ENCODE results near the gene SRMS. TPM values are rescaled to one million over a fixed set of nuclear protein-coding genes. Genes with fewer than 3 reads are reported as not detected.
"Not testable (repeated sequence)": the region's sequence is repeated elsewhere in the genome, so short reads cannot be mapped to it uniquely, and the experiment has no call there.

SRMS gene
- total RNA-seq, 1 donor from 2014 or later: not detected

- no peaks in the 10 kb centered on the region for H3K36me3 ChIP-seq (ENCODE audit: control insufficient read depth in 3 of 3, insufficient read depth in 3 of 3, low read length in 3 of 3)
- H3K9me3 ChIP-seq (ENCODE audit: control insufficient read depth in 3 of 3, low read length in 3 of 3): no peaks in the 10 kb centered on the region
- no peak overlapping the region for H3K4me3 ChIP-seq (ENCODE audit: low read length in 3 of 3)
- no peak overlapping the region for H3K27ac ChIP-seq (ENCODE audit: low read depth, low read length)
- peaks cover 11 to 32% (median 21%) of the 10 kb centered on the region in 3 donors for H3K27me3 ChIP-seq (ENCODE audit: control insufficient read depth in 3 of 3, insufficient read depth in 3 of 3, low read length in 3 of 3)
- peaks cover 11 to 24% (median 12%) of the 10 kb centered on the region in 3 donors for H3K4me1 ChIP-seq (ENCODE audit: control insufficient read depth in 3 of 3, insufficient read depth in 3 of 3, low read length in 3 of 3)
- no peak overlapping the region for H3K9ac ChIP-seq (ENCODE audit: low read depth in 1 of 3, low read length in 3 of 3)
Measured at GRCh38 chr20:63572071-63572787, 24.7 kb upstream of the SRMS start.

GRCh38 chr20:63571087-63571478 lies 23.5 kb upstream of the SRMS start:
- H3K27ac ChIP-seq (ENCODE audit: low read depth, low read length); H3K9me3 ChIP-seq (ENCODE audit: control insufficient read depth in 3 of 3, low read length in 3 of 3); H3K4me3 ChIP-seq (ENCODE audit: low read length in 3 of 3); H3K36me3 ChIP-seq (ENCODE audit: control insufficient read depth in 3 of 3, insufficient read depth in 3 of 3, low read length in 3 of 3); H3K9ac ChIP-seq (ENCODE audit: low read depth in 1 of 3, low read length in 3 of 3): not testable (repeated sequence)
- Histone ChIP-seq H3K4me1 (ENCODE audit: control insufficient read depth in 3 of 3, insufficient read depth in 3 of 3, low read length in 3 of 3) (peaks cover 10 to 24% (median 11%) of the 10 kb centered on the region in 3 donors), H3K27me3 (ENCODE audit: control insufficient read depth in 3 of 3, insufficient read depth in 3 of 3, low read length in 3 of 3) (peaks cover 11 to 32% (median 21%) of the 10 kb centered on the region in 3 donors)

- H3K27me3 ChIP-seq (ENCODE audit: control insufficient read depth in 3 of 3, insufficient read depth in 3 of 3, low read length in 3 of 3): peaks cover 11 to 32% (median 21%) of the 10 kb centered on the region in 3 donors
- H3K9ac ChIP-seq (ENCODE audit: low read depth in 1 of 3, low read length in 3 of 3): no peak overlapping the region
- no peaks in the 10 kb centered on the region for H3K9me3 ChIP-seq (ENCODE audit: control insufficient read depth in 3 of 3, low read length in 3 of 3)
- peaks cover 10 to 24% (median 11%) of the 10 kb centered on the region in 3 donors for H3K4me1 ChIP-seq (ENCODE audit: control insufficient read depth in 3 of 3, insufficient read depth in 3 of 3, low read length in 3 of 3)
- no peak overlapping the region for H3K4me3 ChIP-seq (ENCODE audit: low read length in 3 of 3)
- no peaks in the 10 kb centered on the region for H3K36me3 ChIP-seq (ENCODE audit: control insufficient read depth in 3 of 3, insufficient read depth in 3 of 3, low read length in 3 of 3)
- no peak overlapping the region for H3K27ac ChIP-seq (ENCODE audit: low read depth, low read length)
Measured at GRCh38 chr20:63570281-63571086, 22.9 kb upstream of the SRMS start.

GRCh38 chr20:63568986-63569949 lies 21.7 kb upstream of the SRMS start:
- Histone ChIP-seq H3K27me3 (ENCODE audit: control insufficient read depth in 3 of 3, insufficient read depth in 3 of 3, low read length in 3 of 3) (peaks cover 11 to 24% (median 21%) of the 10 kb centered on the region in 3 donors), H3K36me3 (ENCODE audit: control insufficient read depth in 3 of 3, insufficient read depth in 3 of 3, low read length in 3 of 3) (peaks cover 0 to 1% (median 0%) of the 10 kb centered on the region in 3 donors), H3K27ac (ENCODE audit: low read depth, low read length) (no peak overlapping the region), H3K9me3 (ENCODE audit: control insufficient read depth in 3 of 3, low read length in 3 of 3) (no peaks in the 10 kb centered on the region), H3K9ac (ENCODE audit: low read depth in 1 of 3, low read length in 3 of 3) (no peak overlapping the region), H3K4me3 (ENCODE audit: low read length in 3 of 3) (no peak overlapping the region), H3K4me1 (ENCODE audit: control insufficient read depth in 3 of 3, insufficient read depth in 3 of 3, low read length in 3 of 3) (peaks cover 8 to 21% (median 11%) of the 10 kb centered on the region in 3 donors)

- no peak overlapping the region for H3K9ac ChIP-seq (ENCODE audit: low read depth in 1 of 3, low read length in 3 of 3)
- no peak overlapping the region for H3K4me3 ChIP-seq (ENCODE audit: low read length in 3 of 3)
- H3K27me3 ChIP-seq (ENCODE audit: control insufficient read depth in 3 of 3, insufficient read depth in 3 of 3, low read length in 3 of 3): peaks cover 10 to 20% (median 18%) of the 10 kb centered on the region in 3 donors
- no peak overlapping the region for H3K27ac ChIP-seq (ENCODE audit: low read depth, low read length)
- H3K4me1 ChIP-seq (ENCODE audit: control insufficient read depth in 3 of 3, insufficient read depth in 3 of 3, low read length in 3 of 3): peaks cover 6 to 17% (median 7%) of the 10 kb centered on the region in 3 donors
- peaks cover 0 to 3% (median 0%) of the 10 kb centered on the region in 3 donors for H3K36me3 ChIP-seq (ENCODE audit: control insufficient read depth in 3 of 3, insufficient read depth in 3 of 3, low read length in 3 of 3)
- no peaks in the 10 kb centered on the region for H3K9me3 ChIP-seq (ENCODE audit: control insufficient read depth in 3 of 3, low read length in 3 of 3)
Measured at GRCh38 chr20:63568170-63568981, 20.8 kb upstream of the SRMS start.

GRCh38 chr20:63567386-63568169 lies 20.0 kb upstream of the SRMS start:
- Histone ChIP-seq H3K36me3 (ENCODE audit: control insufficient read depth in 3 of 3, insufficient read depth in 3 of 3, low read length in 3 of 3) (peaks cover 0 to 4% (median 0%) of the 10 kb centered on the region in 3 donors), H3K4me1 (ENCODE audit: control insufficient read depth in 3 of 3, insufficient read depth in 3 of 3, low read length in 3 of 3) (peaks cover 0 to 10% (median 0%) of the 10 kb centered on the region in 3 donors), H3K27ac (ENCODE audit: low read depth, low read length) (no peak overlapping the region), H3K4me3 (ENCODE audit: low read length in 3 of 3) (no peak overlapping the region), H3K9ac (ENCODE audit: low read depth in 1 of 3, low read length in 3 of 3) (no peak overlapping the region), H3K9me3 (ENCODE audit: control insufficient read depth in 3 of 3, low read length in 3 of 3) (no peaks in the 10 kb centered on the region), H3K27me3 (ENCODE audit: control insufficient read depth in 3 of 3, insufficient read depth in 3 of 3, low read length in 3 of 3) (peaks cover 4 to 12% (median 11%) of the 10 kb centered on the region in 3 donors)

GRCh38 chr20:63567136-63567385 lies 19.5 kb upstream of the SRMS start:
- no peaks in the 10 kb centered on the region for H3K9me3 ChIP-seq (ENCODE audit: control insufficient read depth in 3 of 3, low read length in 3 of 3)
- peaks cover 4 to 11% (median 7%) of the 10 kb centered on the region in 3 donors for H3K27me3 ChIP-seq (ENCODE audit: control insufficient read depth in 3 of 3, insufficient read depth in 3 of 3, low read length in 3 of 3)
- no peak overlapping the region for H3K4me3 ChIP-seq (ENCODE audit: low read length in 3 of 3)
- H3K27ac ChIP-seq (ENCODE audit: low read depth, low read length): no peak overlapping the region
- no peak overlapping the region for H3K9ac ChIP-seq (ENCODE audit: low read depth in 1 of 3, low read length in 3 of 3)
- peaks cover 0 to 10% (median 0%) of the 10 kb centered on the region in 3 donors for H3K4me1 ChIP-seq (ENCODE audit: control insufficient read depth in 3 of 3, insufficient read depth in 3 of 3, low read length in 3 of 3)
- H3K36me3 ChIP-seq (ENCODE audit: control insufficient read depth in 3 of 3, insufficient read depth in 3 of 3, low read length in 3 of 3): peaks cover 0 to 4% (median 0%) of the 10 kb centered on the region in 3 donors

- Histone ChIP-seq H3K9ac (ENCODE audit: low read depth in 1 of 3, low read length in 3 of 3) (no peak overlapping the region), H3K9me3 (ENCODE audit: control insufficient read depth in 3 of 3, low read length in 3 of 3) (no peaks in the 10 kb centered on the region), H3K27ac (ENCODE audit: low read depth, low read length) (no peak overlapping the region), H3K27me3 (ENCODE audit: control insufficient read depth in 3 of 3, insufficient read depth in 3 of 3, low read length in 3 of 3) (peaks cover 4 to 11% (median 4%) of the 10 kb centered on the region in 3 donors), H3K36me3 (ENCODE audit: control insufficient read depth in 3 of 3, insufficient read depth in 3 of 3, low read length in 3 of 3) (peaks cover 0 to 4% (median 2%) of the 10 kb centered on the region in 3 donors), H3K4me1 (ENCODE audit: control insufficient read depth in 3 of 3, insufficient read depth in 3 of 3, low read length in 3 of 3) (peaks cover 0 to 10% (median 0%) of the 10 kb centered on the region in 3 donors), H3K4me3 (ENCODE audit: low read length in 3 of 3) (no peak overlapping the region)
Measured at GRCh38 chr20:63566395-63567135, 19.0 kb upstream of the SRMS start.
